ENCODE measurements around the gene ADAMTS2. TPM values are rescaled to one million over a fixed set of nuclear protein-coding genes. Genes with fewer than 3 reads are reported as not detected.

Gene ADAMTS2
- total and polyA plus RNA-seq, 2 experiments from 2014 or later, result 1.6 to 8.1 TPM

GRCh38 chr5:179138568-179138925 lies 206.7 kb downstream of the ADAMTS2 start:
- no peaks in the 10 kb centered on the region for H3K9me2 ChIP-seq (ENCODE audit: insufficient read depth)
- H3K36me3 ChIP-seq (ENCODE audit: insufficient read depth), result no peaks in the 10 kb centered on the region
- DNase-seq (ENCODE audit: low spot score) (no peak), ATAC-seq (peak; percentile 34)
- no peaks in the 10 kb centered on the region for H3K4me1 ChIP-seq (ENCODE audit: insufficient read depth)
- H3K4me3 ChIP-seq, result no peak overlapping the region
- Mint-ChIP-seq H3K4me3 (no peak overlapping the region), H3K4me1 (no peaks in the 10 kb centered on the region), H3K9me3 (peaks cover 21% of the 10 kb centered on the region), H3K27ac (no peak overlapping the region), H3K27me3 (ENCODE audit: insufficient read depth, low read depth, poor library complexity) (peaks cover 5% of the 10 kb centered on the region), H3K36me3 (ENCODE audit: low read depth) (peaks cover 10% of the 10 kb centered on the region)
- no peaks in the 10 kb centered on the region for H4K20me1 ChIP-seq (replicated peaks; ENCODE audit: insufficient read depth)
- H3F3A ChIP-seq (replicated peaks; ENCODE audit: low read depth), result no peaks in the 10 kb centered on the region
- no peak overlapping the region for H2AFZ ChIP-seq
- H3K79me2 ChIP-seq (replicated peaks; ENCODE audit: insufficient read depth), result no peaks in the 10 kb centered on the region
- H3K27me3 ChIP-seq (ENCODE audit: insufficient read depth), result no peaks in the 10 kb centered on the region
- no peak overlapping the region for H3K4me2 ChIP-seq
- TF ChIP-seq POLR2AphosphoS5 (IDR thresholded peaks at IDR 0.05; ENCODE audit: low read depth) (no peak), EZH2phosphoT487 (IDR thresholded peaks at IDR 0.05; ENCODE audit: unreplicated experiment) (no peak), STAT1 (IDR thresholded peaks at IDR 0.05; ENCODE audit: unreplicated experiment) (no peak)
- TF ChIP-seq, protein P1, sequence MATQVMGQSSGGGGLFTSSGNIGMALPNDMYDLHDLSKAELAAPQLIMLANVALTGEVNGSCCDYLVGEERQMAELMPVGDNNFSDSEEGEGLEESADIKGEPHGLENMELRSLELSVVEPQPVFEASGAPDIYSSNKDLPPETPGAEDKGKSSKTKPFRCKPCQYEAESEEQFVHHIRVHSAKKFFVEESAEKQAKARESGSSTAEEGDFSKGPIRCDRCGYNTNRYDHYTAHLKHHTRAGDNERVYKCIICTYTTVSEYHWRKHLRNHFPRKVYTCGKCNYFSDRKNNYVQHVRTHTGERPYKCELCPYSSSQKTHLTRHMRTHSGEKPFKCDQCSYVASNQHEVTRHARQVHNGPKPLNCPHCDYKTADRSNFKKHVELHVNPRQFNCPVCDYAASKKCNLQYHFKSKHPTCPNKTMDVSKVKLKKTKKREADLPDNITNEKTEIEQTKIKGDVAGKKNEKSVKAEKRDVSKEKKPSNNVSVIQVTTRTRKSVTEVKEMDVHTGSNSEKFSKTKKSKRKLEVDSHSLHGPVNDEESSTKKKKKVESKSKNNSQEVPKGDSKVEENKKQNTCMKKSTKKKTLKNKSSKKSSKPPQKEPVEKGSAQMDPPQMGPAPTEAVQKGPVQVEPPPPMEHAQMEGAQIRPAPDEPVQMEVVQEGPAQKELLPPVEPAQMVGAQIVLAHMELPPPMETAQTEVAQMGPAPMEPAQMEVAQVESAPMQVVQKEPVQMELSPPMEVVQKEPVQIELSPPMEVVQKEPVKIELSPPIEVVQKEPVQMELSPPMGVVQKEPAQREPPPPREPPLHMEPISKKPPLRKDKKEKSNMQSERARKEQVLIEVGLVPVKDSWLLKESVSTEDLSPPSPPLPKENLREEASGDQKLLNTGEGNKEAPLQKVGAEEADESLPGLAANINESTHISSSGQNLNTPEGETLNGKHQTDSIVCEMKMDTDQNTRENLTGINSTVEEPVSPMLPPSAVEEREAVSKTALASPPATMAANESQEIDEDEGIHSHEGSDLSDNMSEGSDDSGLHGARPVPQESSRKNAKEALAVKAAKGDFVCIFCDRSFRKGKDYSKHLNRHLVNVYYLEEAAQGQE (IDR thresholded peaks at IDR 0.05; ENCODE audit: unreplicated experiment), result no peak
- no peak overlapping the region for H3K27ac ChIP-seq (ENCODE audit: low read depth)

- Histone ChIP-seq H3F3A (replicated peaks; ENCODE audit: low read depth) (no peaks in the 10 kb centered on the region), H3K79me2 (replicated peaks; ENCODE audit: insufficient read depth) (no peaks in the 10 kb centered on the region), H3K36me3 (ENCODE audit: insufficient read depth) (no peaks in the 10 kb centered on the region), H3K4me1 (ENCODE audit: insufficient read depth) (no peaks in the 10 kb centered on the region), H3K27me3 (ENCODE audit: insufficient read depth) (no peaks in the 10 kb centered on the region), H3K4me2 (no peak overlapping the region), H3K9me2 (ENCODE audit: insufficient read depth) (no peaks in the 10 kb centered on the region), H4K20me1 (replicated peaks; ENCODE audit: insufficient read depth) (no peaks in the 10 kb centered on the region), H3K4me3 (no peak overlapping the region), H3K27ac (ENCODE audit: low read depth) (no peak overlapping the region), H2AFZ (no peak overlapping the region)
- Mint-ChIP-seq H3K27me3 (ENCODE audit: insufficient read depth, low read depth, poor library complexity) (peaks cover 5% of the 10 kb centered on the region), H3K9me3 (peaks cover 26% of the 10 kb centered on the region), H3K27ac (no peak overlapping the region), H3K4me3 (no peak overlapping the region), H3K36me3 (ENCODE audit: low read depth) (peaks cover 12% of the 10 kb centered on the region), H3K4me1 (no peaks in the 10 kb centered on the region)
- TF ChIP-seq EZH2 (IDR thresholded peaks at IDR 0.05; ENCODE audit: low read depth, unreplicated experiment) (no peak), EZH2phosphoT487 (IDR thresholded peaks at IDR 0.05; ENCODE audit: unreplicated experiment) (no peak), POLR2AphosphoS5 (IDR thresholded peaks at IDR 0.05; ENCODE audit: low read depth) (no peak), ZNF114 (CRISPR knock-in tag; IDR thresholded peaks at IDR 0.05) (no peak), CREB1 (CRISPR knock-in tag; IDR thresholded peaks at IDR 0.05; ENCODE audit: low read depth) (no peak), ZNF331 (CRISPR knock-in tag; IDR thresholded peaks at IDR 0.05; ENCODE audit: low read depth) (no peak)
- TF ChIP-seq, protein P2, sequence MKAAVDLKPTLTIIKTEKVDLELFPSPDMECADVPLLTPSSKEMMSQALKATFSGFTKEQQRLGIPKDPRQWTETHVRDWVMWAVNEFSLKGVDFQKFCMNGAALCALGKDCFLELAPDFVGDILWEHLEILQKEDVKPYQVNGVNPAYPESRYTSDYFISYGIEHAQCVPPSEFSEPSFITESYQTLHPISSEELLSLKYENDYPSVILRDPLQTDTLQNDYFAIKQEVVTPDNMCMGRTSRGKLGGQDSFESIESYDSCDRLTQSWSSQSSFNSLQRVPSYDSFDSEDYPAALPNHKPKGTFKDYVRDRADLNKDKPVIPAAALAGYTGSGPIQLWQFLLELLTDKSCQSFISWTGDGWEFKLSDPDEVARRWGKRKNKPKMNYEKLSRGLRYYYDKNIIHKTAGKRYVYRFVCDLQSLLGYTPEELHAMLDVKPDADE (IDR thresholded peaks at IDR 0.05), result no peak
- TF ChIP-seq, protein P3, sequence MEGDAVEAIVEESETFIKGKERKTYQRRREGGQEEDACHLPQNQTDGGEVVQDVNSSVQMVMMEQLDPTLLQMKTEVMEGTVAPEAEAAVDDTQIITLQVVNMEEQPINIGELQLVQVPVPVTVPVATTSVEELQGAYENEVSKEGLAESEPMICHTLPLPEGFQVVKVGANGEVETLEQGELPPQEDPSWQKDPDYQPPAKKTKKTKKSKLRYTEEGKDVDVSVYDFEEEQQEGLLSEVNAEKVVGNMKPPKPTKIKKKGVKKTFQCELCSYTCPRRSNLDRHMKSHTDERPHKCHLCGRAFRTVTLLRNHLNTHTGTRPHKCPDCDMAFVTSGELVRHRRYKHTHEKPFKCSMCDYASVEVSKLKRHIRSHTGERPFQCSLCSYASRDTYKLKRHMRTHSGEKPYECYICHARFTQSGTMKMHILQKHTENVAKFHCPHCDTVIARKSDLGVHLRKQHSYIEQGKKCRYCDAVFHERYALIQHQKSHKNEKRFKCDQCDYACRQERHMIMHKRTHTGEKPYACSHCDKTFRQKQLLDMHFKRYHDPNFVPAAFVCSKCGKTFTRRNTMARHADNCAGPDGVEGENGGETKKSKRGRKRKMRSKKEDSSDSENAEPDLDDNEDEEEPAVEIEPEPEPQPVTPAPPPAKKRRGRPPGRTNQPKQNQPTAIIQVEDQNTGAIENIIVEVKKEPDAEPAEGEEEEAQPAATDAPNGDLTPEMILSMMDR (conservative IDR thresholded peaks at IDR 0.05; ENCODE audit: low read depth in 2 of 2), result no peak
- ATAC-seq (no peak; the same call in 2 of the 3 replicates), DNase-seq (ENCODE audit: low spot score) (no peak)
These were observed 207.4 kb downstream of the ADAMTS2 start for GRCh38 chr5:179137643-179138567.

Data from GM23338 (cell line).